GM23338 (cell line): ENCODE measurements around the gene PRKG2.

Source experiments
- CREB1 ChIP-seq: fragments of 250-450 bp; sonication (Bioruptor Pico); IDR thresholded peaks from 2 replicates; pipeline ENCODE4 v1.5.0; 2020; ENCODE audit warnings: low read depth, mild to moderate bottlenecking, moderate library complexity
- CTCF ChIP-seq, 2 experiments: fragments of 200-600 bp in 1 of 2; sonication (generic) in 1 of 2; conservative IDR thresholded peaks; 2 replicates each; pipeline versions ENCODE4 v1.5.1 to v1.6.1; 2016 to 2017; ENCODE audit warnings: antibody characterized with exemption in 2 of 2, low read depth in 2 of 2, mild to moderate bottlenecking in 2 of 2, moderate library complexity in 1 of 2
- ETS1 ChIP-seq: IDR thresholded peaks from 2 replicates; pipeline ENCODE4 v1.6.1; 2016; ENCODE audit warnings: antibody characterized with exemption
- EZH2 ChIP-seq: fragments of 200-600 bp; sonication (generic); IDR thresholded peaks from one replicate; pipeline ENCODE4 v1.8.0; 2017; ENCODE audit warnings: antibody characterized with exemption, mild to moderate bottlenecking, low read depth; ENCODE audit not compliant: unreplicated experiment
- EZH2phosphoT487 ChIP-seq: fragments of 200-600 bp; sonication (generic); IDR thresholded peaks from one replicate; pipeline ENCODE4 v1.8.1; 2018; ENCODE audit warnings: antibody characterized with exemption; ENCODE audit not compliant: unreplicated experiment
- JUNB ChIP-seq: IDR thresholded peaks from one replicate; pipeline ENCODE4 v1.6.1; 2016; ENCODE audit warnings: antibody characterized with exemption; ENCODE audit not compliant: unreplicated experiment
- NANOG ChIP-seq: IDR thresholded peaks from 2 replicates; pipeline ENCODE4 v1.6.1; 2016; ENCODE audit warnings: antibody characterized with exemption, borderline replicate concordance
- POLR2AphosphoS5 ChIP-seq: IDR thresholded peaks from 2 replicates; pipeline ENCODE4 v1.6.1; 2016; ENCODE audit warnings: antibody characterized with exemption, low read depth
- REST ChIP-seq: IDR thresholded peaks from one replicate; pipeline ENCODE4 v1.6.1; 2018; ENCODE audit warnings: antibody characterized with exemption; ENCODE audit not compliant: unreplicated experiment
- STAT1 ChIP-seq: IDR thresholded peaks from one replicate; pipeline ENCODE4 v1.6.1; 2016; ENCODE audit warnings: antibody characterized with exemption; ENCODE audit not compliant: unreplicated experiment
- ZNF114 ChIP-seq: fragments of 250-450 bp; sonication (Bioruptor Pico); IDR thresholded peaks from 2 replicates; pipeline ENCODE4 v1.5.0; 2020; ENCODE audit warnings: mild to moderate bottlenecking, moderate library complexity
- ZNF331 ChIP-seq: fragments of 250-450 bp; sonication (Bioruptor Pico); IDR thresholded peaks from 2 replicates; pipeline ENCODE4 v1.5.0; 2020; ENCODE audit warnings: low read depth, mild to moderate bottlenecking, moderate library complexity
- ZNF462 ChIP-seq: fragments of 250-450 bp; sonication (Bioruptor Pico); IDR thresholded peaks from 2 replicates; pipeline ENCODE4 v1.5.0; 2020; ENCODE audit warnings: mild to moderate bottlenecking, moderate library complexity

- TF ChIP-seq REST (no peak), STAT1 (no peak), CTCF (conservative IDR thresholded peaks at IDR 0.05; ENCODE audit: low read depth in 2 of 2) (no peak), EZH2phosphoT487 (no peak), NANOG (no peak), CREB1 (CRISPR knock-in tag) (no peak), EZH2 (no peak), JUNB (no peak), ETS1 (no peak), POLR2AphosphoS5 (no peak), ZNF114 (CRISPR knock-in tag) (no peak), ZNF462 (CRISPR knock-in tag) (no peak), ZNF331 (CRISPR knock-in tag) (no peak)
Observed at GRCh38 chr4:81195475-81195874, 19.5 kb downstream of the PRKG2 start.
